B cell (primary cell): ENCODE results near the gene ENTHD1. TPM values are rescaled to one million over a fixed set of nuclear protein-coding genes. Genes with fewer than 3 reads are reported as not detected.

Source experiments
- ATAC-seq: fragments of 200-7000 bp; cut with Tn5 transposase; one replicate; pipeline ENCODE4 v1.10.0; 2021; ENCODE audit warnings: low read depth, mild to moderate bottlenecking, moderate number of reproducible peaks, moderate library complexity
- CTCF ChIA-PET: fragments of 350-600 bp; sonication (Branson Sonifier 250); formaldehyde crosslinking; loops from one replicate; lab custom pipeline; 2021; ENCODE audit warnings: antibody characterized with exemption, inconsistent platforms; lab: Charles Lee
- POLR2A ChIA-PET: fragments of 350-600 bp; sonication (Branson Sonifier 250); formaldehyde crosslinking; loops from one replicate; lab custom pipeline; 2021; ENCODE audit warnings: antibody characterized with exemption; lab: Charles Lee
- DNase-seq: peaks from one replicate; pipeline ENCODE4 v3.0.0; 2013
- H2AFZ ChIP-seq: 2 replicates; pipeline ENCODE4 v1.6.1; 2012; ENCODE audit warnings: mild to moderate bottlenecking, low read depth, low read length; ENCODE audit not compliant: insufficient read depth, poor library complexity, severe bottlenecking
- H3K27ac ChIP-seq, 2 donors: 1 replicate in 1 of 2; 2 replicates in 1 of 2; pipeline ENCODE4 v1.5.1; 2012 to 2013; ENCODE audit warnings: low read length in 2 of 2, mild to moderate bottlenecking in 2 of 2, moderate library complexity in 1 of 2
- H3K27me3 ChIP-seq, 4 experiments: fragments of 200-600 bp in 1 of 4; sonication (generic) in 1 of 4; replicated peaks in 1 of 4; 1 replicate in 2 of 4; 2 replicates in 2 of 4; pipeline versions ENCODE4 v1.6.1 to v1.7.0; 2013 to 2016; ENCODE audit warnings: low read length in 3 of 4, mild to moderate bottlenecking in 2 of 4, mixed read lengths in 1 of 4, moderate library complexity in 1 of 4; ENCODE audit not compliant: insufficient read depth in 4 of 4, control insufficient read depth in 3 of 4; ENCODE audit errors: control extremely low read depth in 1 of 4
- H3K36me3 ChIP-seq, 2 experiments: replicated peaks in 1 of 2; 1 replicate in 1 of 2; 2 replicates in 1 of 2; pipeline versions ENCODE4 v1.6.1 to v1.7.1; 2013; ENCODE audit warnings: low read length in 1 of 2; ENCODE audit not compliant: insufficient read depth in 2 of 2, control insufficient read depth in 1 of 2; ENCODE audit errors: control extremely low read depth in 1 of 2, extremely low read depth in 1 of 2
- H3K4me1 ChIP-seq, 2 donors: fragments of 200-600 bp in 1 of 2; sonication (generic) in 1 of 2; 1 replicate in 1 of 2; 2 replicates in 1 of 2; pipeline versions ENCODE4 v1.5.1 to v1.6.1; 2013 to 2017; ENCODE audit warnings: low read length in 2 of 2; ENCODE audit not compliant: control insufficient read depth in 2 of 2, insufficient read depth in 2 of 2
- H3K4me2 ChIP-seq: replicated peaks from 2 replicates; pipeline ENCODE3; 2012; ENCODE audit warnings: mild to moderate bottlenecking, low read depth, low read length; ENCODE audit not compliant: poor library complexity, severe bottlenecking
- H3K4me3 ChIP-seq, 5 experiments: fragments of 200-600 bp in 1 of 5; sonication (generic) in 1 of 5; 1 replicate in 3 of 5; 2 replicates in 2 of 5; pipeline versions ENCODE4 v1.5.1 to v1.7.0; 2011 to 2016; ENCODE audit warnings: low read length in 4 of 5, mild to moderate bottlenecking in 4 of 5, low read depth in 2 of 5, control low read depth in 1 of 5, moderate library complexity in 1 of 5; ENCODE audit not compliant: insufficient read depth in 1 of 5; ENCODE audit errors: control extremely low read depth in 1 of 5, extremely low read depth in 1 of 5
- H3K79me2 ChIP-seq: fragments of 200-600 bp; sonication (generic); one replicate; pipeline ENCODE4 v1.6.0; 2016; ENCODE audit warnings: low read length; ENCODE audit not compliant: control insufficient read depth, insufficient read depth
- H3K9ac ChIP-seq: fragments of 200-600 bp; sonication (generic); 2 replicates; pipeline ENCODE4 v1.6.1; 2017; ENCODE audit warnings: mild to moderate bottlenecking, low read length, moderate library complexity
- H3K9me3 ChIP-seq, 3 donors: one replicate each; pipeline versions ENCODE4 v1.6.1 to v1.7.1; 2013; ENCODE audit warnings: low read length in 2 of 3; ENCODE audit not compliant: control insufficient read depth in 2 of 3, insufficient read depth in 1 of 3; ENCODE audit errors: control extremely low read depth in 1 of 3
- H4K20me1 ChIP-seq: 2 replicates; pipeline ENCODE4 v1.6.0; 2012; ENCODE audit warnings: mild to moderate bottlenecking, low read length; ENCODE audit not compliant: insufficient read depth, control insufficient read depth, poor library complexity, severe bottlenecking
- H3K27ac Mint-ChIP-seq: one replicate; pipeline ENCODE4 v1.8.0; 2021; ENCODE audit warnings: mixed read lengths
- H3K27me3 Mint-ChIP-seq: one replicate; pipeline ENCODE4 v1.8.0; 2021; ENCODE audit warnings: mixed read lengths
- H3K4me1 Mint-ChIP-seq: one replicate; pipeline ENCODE4 v1.8.0; 2021; ENCODE audit warnings: mixed read lengths
- H3K4me3 Mint-ChIP-seq: one replicate; pipeline ENCODE4 v1.8.0; 2021; ENCODE audit warnings: mixed read lengths
- H3K9me3 Mint-ChIP-seq: one replicate; pipeline ENCODE4 v1.8.0; 2022; ENCODE audit warnings: mixed read lengths; ENCODE audit not compliant: insufficient read depth
- CTCF ChIP-seq: fragments of 200-600 bp; IDR thresholded peaks from one replicate; pipeline ENCODE4 v1.8.0; 2022; ENCODE audit warnings: antibody characterized with exemption, mild to moderate bottlenecking
- EZH2 ChIP-seq: IDR thresholded peaks from 2 replicates; pipeline ENCODE4 v1.6.1; 2012; ENCODE audit warnings: borderline replicate concordance, low read depth, mild to moderate bottlenecking, moderate library complexity, low read length; ENCODE audit not compliant: insufficient read depth, poor library complexity, severe bottlenecking
- WGBS: methylation state at CpG from one replicate; pipeline ENCODE4 v1.1.5; 2013; ENCODE audit warnings: missing lambda C conversion rate; ENCODE audit not compliant: insufficient coverage; 5-methylcytosine and 5-hydroxymethylcytosine counted together
- intact Hi-C: fragments of 100-400 bp; cut with micrococcal nuclease; formaldehyde crosslinking; loops from one replicate; pipeline ENCODE4 v1.10.0; 2022
- polyA plus RNA-seq: library from polyadenylated mRNA; depleted of rRNA; stranded (reverse); fragments of >200 nt; gene quantifications from 2 replicates; pipeline ENCODE4 v1.2.3, GENCODE V29; 2012
- total RNA-seq, 2 donors: library from RNA; stranded (reverse); fragments of 120-200 nt in 1 of 2; gene quantifications; 1 replicate in 1 of 2; 2 replicates in 1 of 2; pipeline versions ENCODE4 v1.2.3 to v1.2.4, GENCODE V29; 2013 to 2022

ENTHD1 gene
- total and polyA plus RNA-seq, 2 donors (not counting 1 experiment from before 2014, with no cell fraction given) = not detected

DNA sequence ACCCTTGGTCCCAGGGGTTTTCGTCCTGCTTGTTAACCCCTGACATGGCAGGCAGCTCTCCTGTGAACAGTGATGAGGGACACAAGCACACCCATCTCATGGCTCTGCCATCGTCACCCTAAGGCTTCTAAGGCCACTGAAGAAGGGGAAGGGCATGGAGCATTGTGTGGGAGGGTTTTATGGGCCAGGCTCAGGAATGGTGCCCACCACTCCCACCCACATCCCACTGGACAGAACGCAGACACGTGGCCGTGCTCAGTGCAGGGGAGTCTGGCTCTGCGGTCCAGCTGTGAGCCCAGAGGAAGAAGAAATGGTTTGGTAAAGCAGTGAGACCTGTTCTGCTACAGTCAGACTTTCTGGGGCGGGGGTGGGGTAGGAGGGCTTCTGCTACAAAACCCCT lies 193.0 kb downstream of the ENTHD1 start:
- H3K4me3 ChIP-seq = no peak overlapping the region
- no peaks in the 10 kb centered on the region for H3K4me1 ChIP-seq
- ChIA-PET POLR2A (no interaction called here), CTCF (no interaction called here)
- H3K9ac ChIP-seq = no peak overlapping the region
- H3K9me3 Mint-ChIP-seq = no peaks in the 10 kb centered on the region
- WGBS = no CpG with 5 or more reads among the region's 7 CpGs
- DNase-seq (no peak), ATAC-seq (no peak)
- intact Hi-C loops = no loop called here
- no peak overlapping the region for H3K27ac ChIP-seq
- H3K27me3 ChIP-seq = peaks cover 0 to 5% (median 0%) of the 10 kb centered on the region in 4 experiments
- no peaks in the 10 kb centered on the region for H4K20me1 ChIP-seq
- no peaks in the 10 kb centered on the region for H3K36me3 ChIP-seq
- H3K27me3 Mint-ChIP-seq = peaks cover 18% of the 10 kb centered on the region
- H3K9me3 ChIP-seq = no peaks in the 10 kb centered on the region
- H3K4me2 ChIP-seq = no peak overlapping the region
- H3K79me2 ChIP-seq = no peaks in the 10 kb centered on the region
- no peaks in the 10 kb centered on the region for H3K4me1 Mint-ChIP-seq
- no peak overlapping the region for H2AFZ ChIP-seq
- H3K4me3 Mint-ChIP-seq = no peak overlapping the region
- TF ChIP-seq EZH2 (no peak), CTCF (no peak)
- no peak overlapping the region for H3K27ac Mint-ChIP-seq

DNA sequence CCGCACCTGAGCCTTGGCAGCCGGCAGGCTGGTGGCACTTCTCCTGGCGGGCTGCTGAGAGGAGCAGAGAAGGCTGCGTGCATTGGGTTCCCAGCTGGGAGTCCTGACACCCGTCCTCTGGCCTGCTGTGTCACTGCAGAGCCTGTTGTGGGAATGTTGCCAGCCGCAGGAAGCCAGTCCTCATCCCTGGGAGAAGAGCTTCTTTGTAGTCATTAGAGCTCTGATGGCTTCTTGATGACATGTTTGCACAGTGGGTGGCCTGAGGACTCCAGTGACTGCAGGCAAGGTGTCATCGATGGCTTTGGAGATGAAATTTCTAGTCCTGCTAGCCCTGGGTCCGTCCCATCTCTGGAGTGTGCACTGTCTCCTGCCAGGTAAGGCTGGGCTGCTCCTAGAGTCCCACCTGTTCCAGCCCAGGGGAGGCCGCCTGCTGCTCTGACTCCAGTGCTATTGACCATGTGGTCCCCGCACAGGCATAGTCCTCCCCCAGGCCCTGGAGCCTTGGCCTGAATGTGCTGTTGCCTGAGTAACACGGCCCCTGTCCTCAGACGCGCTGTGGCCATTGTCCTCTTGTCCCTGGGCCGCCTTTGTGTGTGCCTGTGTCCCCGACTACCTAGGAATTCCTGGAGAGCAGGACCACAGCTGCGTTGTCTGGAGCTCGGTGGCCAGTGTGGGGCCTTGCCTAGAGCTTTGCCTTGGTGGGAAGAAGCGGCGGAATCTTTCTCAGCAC lies 193.8 kb downstream of the ENTHD1 start:
- ChIA-PET CTCF (no interaction called here), POLR2A (no interaction called here)
- intact Hi-C loops = no loop called here

More for the DNA sequence above, 193.8 kb downstream of the ENTHD1 start:
- peaks cover 18% of the 10 kb centered on the region for H3K27me3 Mint-ChIP-seq
- Histone ChIP-seq H3K9ac (no peak overlapping the region), H3K9me3 (no peaks in the 10 kb centered on the region), H2AFZ (no peak overlapping the region), H3K4me3 (no peak overlapping the region), H3K27me3 (peaks cover 0 to 11% (median 0%) of the 10 kb centered on the region in 4 experiments), H3K79me2 (no peaks in the 10 kb centered on the region), H3K4me1 (no peaks in the 10 kb centered on the region), H3K36me3 (no peaks in the 10 kb centered on the region), H4K20me1 (no peaks in the 10 kb centered on the region), H3K27ac (no peak overlapping the region), H3K4me2 (no peak overlapping the region)
- no peak overlapping the region for H3K27ac Mint-ChIP-seq
- ATAC-seq = no peak
- no peak overlapping the region for H3K4me3 Mint-ChIP-seq
- DNase-seq = no peak
- 89% methylated on average over 19 of the region's 19 CpGs for WGBS
- no peaks in the 10 kb centered on the region for H3K9me3 Mint-ChIP-seq
- no peaks in the 10 kb centered on the region for H3K4me1 Mint-ChIP-seq
- no peak for TF ChIP-seq EZH2
- TF ChIP-seq CTCF = no peak
